OCI-LY7 (cell line): ENCODE data around the gene RNF215.

Source experiments
- CTCF ChIP-seq: fragments of 200-600 bp; sonication (generic); conservative IDR thresholded peaks from 2 replicates; pipeline ENCODE4 v1.5.1; 2014; ENCODE audit warnings: mild to moderate bottlenecking, antibody characterized with exemption, low read length, moderate library complexity, mixed read lengths
- EZH2phosphoT487 ChIP-seq: fragments of 200-600 bp; sonication (generic); IDR thresholded peaks from 2 replicates; pipeline ENCODE4 v1.6.1; 2018; ENCODE audit warnings: low read depth, borderline replicate concordance, mild to moderate bottlenecking, mixed run types, antibody characterized with exemption, low read length, moderate library complexity, mixed read lengths

DNA sequence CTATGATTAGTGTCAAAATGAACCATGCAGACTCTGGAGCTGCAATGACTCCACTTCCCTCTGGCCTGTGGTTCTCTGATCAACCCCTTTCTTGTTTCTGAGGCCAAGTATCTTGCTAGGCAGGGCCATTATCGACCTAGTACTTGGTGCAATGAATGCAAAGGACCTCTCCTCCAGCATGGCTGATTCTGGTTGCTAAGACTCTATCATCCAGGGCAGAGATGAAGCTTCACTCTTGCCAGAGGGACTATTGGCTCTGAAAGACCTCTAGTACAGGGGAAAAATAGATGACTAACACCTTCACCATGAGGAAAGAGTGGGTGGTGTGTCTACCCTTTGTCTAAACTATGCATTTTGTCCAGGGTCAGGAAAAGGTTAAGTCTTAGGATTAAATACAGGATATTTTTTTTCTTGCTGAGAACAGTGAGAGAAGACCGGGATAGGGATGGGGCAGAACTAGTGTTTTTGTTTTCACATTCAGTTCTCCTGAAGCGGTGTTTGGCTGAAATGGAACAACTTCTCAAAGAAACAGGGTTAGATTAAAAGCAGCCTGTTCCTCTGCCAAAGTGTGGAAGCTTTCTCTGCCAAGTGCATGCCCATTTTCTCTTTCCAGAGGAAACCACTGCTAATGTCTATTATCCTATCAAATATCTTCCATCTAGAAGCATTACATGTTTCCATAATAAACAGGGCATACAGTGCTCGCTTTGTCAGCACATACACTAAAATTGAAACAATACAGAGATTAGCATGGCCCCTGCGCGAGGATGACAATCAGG is 33.3 kb upstream of the RNF215 start:
- no peak for TF ChIP-seq CTCF
- TF ChIP-seq EZH2phosphoT487 = no peak
